HEK293T (cell line): ENCODE measurements around the gene VAV2.

Source experiments
- CTCF ChIA-PET: fragments of 350-600 bp; formaldehyde crosslinking; extraction: SDS; loops from one replicate; lab custom pipeline; 2021; ENCODE audit warnings: antibody characterized with exemption, inconsistent platforms; lab: Yijun Ruan, JAX
- POLR2A ChIA-PET: fragments of 350-600 bp; formaldehyde crosslinking; extraction: SDS; loops from one replicate; lab custom pipeline; 2020; ENCODE audit warnings: antibody characterized with exemption, inconsistent platforms; lab: Yijun Ruan, JAX
- DNase-seq: peaks from one replicate; pipeline ENCODE4 v3.0.0; 2012; ENCODE audit warnings: mixed read lengths; ENCODE audit errors: extremely low spot score
- ARNT ChIP-seq: fragments of 450-650 bp; IDR thresholded peaks from 2 replicates; pipeline ENCODE4 v1.6.1; 2017; ENCODE audit warnings: mild to moderate bottlenecking
- BHLHE40 ChIP-seq: fragments of 450-650 bp; IDR thresholded peaks from 2 replicates; pipeline ENCODE4 v1.6.1; 2016; ENCODE audit warnings: mild to moderate bottlenecking, moderate library complexity, borderline replicate concordance
- CTBP1 ChIP-seq: fragments of 450-650 bp; IDR thresholded peaks from 2 replicates; pipeline ENCODE4 v1.6.1; 2016; ENCODE audit warnings: borderline replicate concordance
- ELF4 ChIP-seq: fragments of 450-650 bp; IDR thresholded peaks from 2 replicates; pipeline ENCODE4 v1.6.1; 2017; ENCODE audit warnings: antibody characterized with exemption
- FOXA1 ChIP-seq: fragments of 450-650 bp; IDR thresholded peaks from 2 replicates; pipeline ENCODE4 v1.6.1; 2016; ENCODE audit warnings: mild to moderate bottlenecking
- FOXK2 ChIP-seq: fragments of 450-650 bp; IDR thresholded peaks from 2 replicates; pipeline ENCODE4 v1.6.1; 2016; ENCODE audit warnings: mild to moderate bottlenecking
- FOXM1 ChIP-seq: fragments of 450-650 bp; IDR thresholded peaks from 2 replicates; pipeline ENCODE4 v1.6.1; 2017; ENCODE audit warnings: mild to moderate bottlenecking, borderline replicate concordance
- HDGF ChIP-seq: fragments of 450-650 bp; IDR thresholded peaks from 2 replicates; pipeline ENCODE4 v1.6.1; 2017; ENCODE audit warnings: antibody characterized with exemption, borderline replicate concordance
- L3MBTL2 ChIP-seq: fragments of 450-650 bp; conservative IDR thresholded peaks from 2 replicates; pipeline ENCODE4 v1.6.1; 2016; ENCODE audit warnings: mild to moderate bottlenecking
- LEF1 ChIP-seq: fragments of 450-650 bp; IDR thresholded peaks from 2 replicates; pipeline ENCODE4 v1.6.1; 2017; ENCODE audit warnings: mild to moderate bottlenecking, borderline replicate concordance
- NFRKB ChIP-seq: fragments of 450-650 bp; IDR thresholded peaks from 2 replicates; pipeline ENCODE4 v1.6.1; 2016; ENCODE audit warnings: mild to moderate bottlenecking, moderate library complexity
- PKNOX1 ChIP-seq: fragments of 450-650 bp; IDR thresholded peaks from 2 replicates; pipeline ENCODE4 v1.6.1; 2016
- SP1 ChIP-seq: fragments of 450-650 bp; IDR thresholded peaks from 2 replicates; pipeline ENCODE4 v1.6.1; 2017
- SUZ12 ChIP-seq: fragments of 450-650 bp; IDR thresholded peaks from 2 replicates; pipeline ENCODE4 v1.6.1; 2016; ENCODE audit warnings: mild to moderate bottlenecking
- TARDBP ChIP-seq: fragments of 450-650 bp; IDR thresholded peaks from 2 replicates; pipeline ENCODE4 v1.6.1; 2016
- ZNF384 ChIP-seq: fragments of 450-650 bp; IDR thresholded peaks from 2 replicates; pipeline ENCODE4 v1.6.1; 2016

VAV2 gene

GRCh38 chr9:133733796-133734533, 258.2 kb downstream of the VAV2 start:
- CTCF ChIA-PET, result no interaction called here
- DNase-seq, result no peak
- TF ChIP-seq FOXM1 (no peak), ARNT (no peak), L3MBTL2 (no peak), SP1 (no peak), FOXA1 (no peak), ZNF384 (no peak), LEF1 (no peak), HDGF (no peak), CTBP1 (no peak), SUZ12 (no peak), NFRKB (no peak), FOXK2 (no peak), PKNOX1 (no peak), BHLHE40 (no peak), ELF4 (no peak), TARDBP (no peak)
- POLR2A ChIA-PET, result no interaction called here

- TF ChIP-seq SP1 (no peak), L3MBTL2 (no peak), FOXA1 (no peak), ZNF384 (no peak), ELF4 (no peak), SUZ12 (no peak)
- ChIA-PET POLR2A (interaction anchor here (2.4 kb wide), 1 partner anchor 10 kb away, joined by 5 read pairs; no protein-coding TSS in a partner anchor), CTCF (no interaction called here)
- no peak for DNase-seq
Observed at GRCh38 chr9:133733421-133733795, 258.7 kb downstream of the VAV2 start.

GRCh38 chr9:133732639-133733408, 259.3 kb downstream of the VAV2 start:
- TF ChIP-seq NFRKB (no peak), ARNT (no peak), HDGF (no peak), FOXM1 (no peak), SP1 (no peak), ELF4 (no peak), LEF1 (no peak), TARDBP (no peak), PKNOX1 (no peak)
- no peak for DNase-seq
- ChIA-PET POLR2A (interaction anchor here (2.4 kb wide), 1 partner anchor 10 kb away, joined by 5 read pairs; no protein-coding TSS in a partner anchor), CTCF (interaction anchor here (1.0 kb wide), 1 partner anchor 11 kb away, joined by 4 read pairs; no protein-coding TSS in a partner anchor)

- ChIA-PET CTCF (interaction anchor here (1.0 kb wide), 1 partner anchor 11 kb away, joined by 4 read pairs; no protein-coding TSS in a partner anchor), POLR2A (interaction anchor here (2.4 kb wide), 1 partner anchor 11 kb away, joined by 5 read pairs; no protein-coding TSS in a partner anchor)
- TF ChIP-seq L3MBTL2 (peak; percentile 62; the same call in 1 of the 2 replicates), CTBP1 (no peak), PKNOX1 (peak; percentile 88)
- DNase-seq, result peak; percentile 93
Observed at GRCh38 chr9:133731876-133732638, 260.1 kb downstream of the VAV2 start.

- ChIA-PET POLR2A (interaction anchor here (2.4 kb wide), 1 partner anchor 12 kb away, joined by 5 read pairs; no protein-coding TSS in a partner anchor), CTCF (interaction anchor here (1.0 kb wide), 1 partner anchor 12 kb away, joined by 4 read pairs; no protein-coding TSS in a partner anchor)
- TF ChIP-seq FOXM1 (no peak), NFRKB (no peak), ZNF384 (no peak), ELF4 (no peak), HDGF (no peak), FOXA1 (no peak), CTBP1 (no peak), LEF1 (no peak), TARDBP (no peak), ARNT (no peak), BHLHE40 (no peak), SUZ12 (no peak)
- no peak for DNase-seq
Observed at GRCh38 chr9:133730994-133731715, 261.0 kb downstream of the VAV2 start.
